ENCODE data around the gene ADAM12. TPM values are rescaled to one million over a fixed set of nuclear protein-coding genes. Genes with fewer than 3 reads are reported as not detected.

ADAM12 gene
- total RNA-seq, 1 experiment from 2014 or later: 16.8 TPM

DNA sequence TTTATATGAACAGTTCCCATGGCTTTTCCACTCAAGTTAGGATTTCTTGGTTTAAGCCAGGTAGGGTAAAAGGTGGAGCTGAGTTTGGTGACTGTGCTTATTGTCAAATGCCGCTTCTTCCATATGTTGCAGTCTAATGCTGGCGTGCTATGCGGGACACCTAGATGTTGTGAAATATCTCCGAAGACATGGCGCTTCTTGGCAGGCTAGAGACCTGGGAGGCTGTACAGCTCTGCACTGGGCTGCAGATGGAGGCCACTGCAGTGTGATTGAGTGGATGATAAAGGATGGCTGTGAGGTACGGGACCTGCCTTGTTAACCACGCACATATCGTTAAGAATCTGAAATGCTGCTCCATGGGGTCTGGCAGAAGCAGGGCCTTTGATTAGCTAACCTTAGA lies 383.5 kb downstream of the ADAM12 start:
- no peaks in the 10 kb centered on the region for H3F3A ChIP-seq (ENCODE audit: insufficient read depth, low read depth)
- H3K79me2 ChIP-seq (ENCODE audit: low read depth): no peaks in the 10 kb centered on the region
- H3K27ac ChIP-seq: no peak overlapping the region
- H4K20me1 ChIP-seq (ENCODE audit: insufficient read depth): no peaks in the 10 kb centered on the region
- no peak overlapping the region for H3K4me3 ChIP-seq
- no peaks in the 10 kb centered on the region for H3K4me1 ChIP-seq (replicated peaks; ENCODE audit: insufficient read depth)
- no peak overlapping the region for H2AFZ ChIP-seq
- CTCF ChIA-PET: no interaction called here
- no peak overlapping the region for H3K4me2 ChIP-seq
- H3K9me2 ChIP-seq (ENCODE audit: insufficient read depth): no peaks in the 10 kb centered on the region
- TF ChIP-seq, protein P1, sequence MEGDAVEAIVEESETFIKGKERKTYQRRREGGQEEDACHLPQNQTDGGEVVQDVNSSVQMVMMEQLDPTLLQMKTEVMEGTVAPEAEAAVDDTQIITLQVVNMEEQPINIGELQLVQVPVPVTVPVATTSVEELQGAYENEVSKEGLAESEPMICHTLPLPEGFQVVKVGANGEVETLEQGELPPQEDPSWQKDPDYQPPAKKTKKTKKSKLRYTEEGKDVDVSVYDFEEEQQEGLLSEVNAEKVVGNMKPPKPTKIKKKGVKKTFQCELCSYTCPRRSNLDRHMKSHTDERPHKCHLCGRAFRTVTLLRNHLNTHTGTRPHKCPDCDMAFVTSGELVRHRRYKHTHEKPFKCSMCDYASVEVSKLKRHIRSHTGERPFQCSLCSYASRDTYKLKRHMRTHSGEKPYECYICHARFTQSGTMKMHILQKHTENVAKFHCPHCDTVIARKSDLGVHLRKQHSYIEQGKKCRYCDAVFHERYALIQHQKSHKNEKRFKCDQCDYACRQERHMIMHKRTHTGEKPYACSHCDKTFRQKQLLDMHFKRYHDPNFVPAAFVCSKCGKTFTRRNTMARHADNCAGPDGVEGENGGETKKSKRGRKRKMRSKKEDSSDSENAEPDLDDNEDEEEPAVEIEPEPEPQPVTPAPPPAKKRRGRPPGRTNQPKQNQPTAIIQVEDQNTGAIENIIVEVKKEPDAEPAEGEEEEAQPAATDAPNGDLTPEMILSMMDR (conservative IDR thresholded peaks at IDR 0.05): no peak
- no peak for TF ChIP-seq EZH2 (IDR thresholded peaks at IDR 0.05; ENCODE audit: low read depth)
- POLR2A ChIA-PET (ENCODE audit: unreplicated experiment): no interaction called here
- H3K9me3 ChIP-seq (ENCODE audit: insufficient read depth, low read depth): no peaks in the 10 kb centered on the region
- H3K36me3 ChIP-seq (ENCODE audit: low read depth): no peaks in the 10 kb centered on the region
- DNase-seq: no peak
- BruUV-seq (replicated peaks): no TSS peak
- H3K27me3 ChIP-seq (ENCODE audit: insufficient read depth, low read depth): no peaks in the 10 kb centered on the region
- intact Hi-C loops (cut with micrococcal nuclease; ENCODE audit: unreplicated experiment): no loop called here

DNA sequence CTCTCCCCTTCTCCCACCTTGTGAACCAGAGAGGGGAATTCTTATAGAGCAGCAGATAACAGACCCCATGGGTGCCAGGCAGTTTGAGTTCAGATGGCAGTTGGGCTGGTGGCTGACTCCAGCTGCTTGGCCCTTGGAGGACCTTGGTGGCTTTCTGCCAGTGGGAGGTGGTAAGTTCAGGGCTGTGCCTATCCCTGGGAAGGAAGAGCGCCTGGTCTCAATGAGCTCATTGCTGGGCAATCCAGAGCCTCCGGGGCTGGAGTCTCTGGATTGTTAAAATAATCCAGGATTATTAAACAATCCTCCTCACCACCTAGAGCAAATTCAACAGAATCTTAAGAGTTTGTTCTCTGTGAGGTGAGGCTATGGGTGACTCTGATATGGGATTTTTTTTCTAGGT lies 386.7 kb downstream of the ADAM12 start:
- ChIA-PET POLR2A (ENCODE audit: unreplicated experiment) (no interaction called here), CTCF (no interaction called here)
- BruUV-seq (replicated peaks): no TSS peak
- H3K9me2 ChIP-seq (ENCODE audit: insufficient read depth): no peaks in the 10 kb centered on the region
- no peaks in the 10 kb centered on the region for H3F3A ChIP-seq (ENCODE audit: insufficient read depth, low read depth)
- no peak overlapping the region for H2AFZ ChIP-seq
- H3K9me3 ChIP-seq (ENCODE audit: insufficient read depth, low read depth): no peaks in the 10 kb centered on the region
- no peaks in the 10 kb centered on the region for H3K79me2 ChIP-seq (ENCODE audit: low read depth)
- no peak overlapping the region for H3K4me2 ChIP-seq
- DNase-seq: no peak
- TF ChIP-seq EZH2 (IDR thresholded peaks at IDR 0.05; ENCODE audit: low read depth): no peak
- TF ChIP-seq, protein P1 (conservative IDR thresholded peaks at IDR 0.05): no peak
- H3K27ac ChIP-seq: no peak overlapping the region
- no peaks in the 10 kb centered on the region for H3K4me1 ChIP-seq (replicated peaks; ENCODE audit: insufficient read depth)
- no peaks in the 10 kb centered on the region for H3K36me3 ChIP-seq (ENCODE audit: low read depth)
- no peaks in the 10 kb centered on the region for H4K20me1 ChIP-seq (ENCODE audit: insufficient read depth)
- H3K27me3 ChIP-seq (ENCODE audit: insufficient read depth, low read depth): no peaks in the 10 kb centered on the region
- H3K4me3 ChIP-seq: no peak overlapping the region
- intact Hi-C loops (cut with micrococcal nuclease; ENCODE audit: unreplicated experiment): no loop called here

DNA sequence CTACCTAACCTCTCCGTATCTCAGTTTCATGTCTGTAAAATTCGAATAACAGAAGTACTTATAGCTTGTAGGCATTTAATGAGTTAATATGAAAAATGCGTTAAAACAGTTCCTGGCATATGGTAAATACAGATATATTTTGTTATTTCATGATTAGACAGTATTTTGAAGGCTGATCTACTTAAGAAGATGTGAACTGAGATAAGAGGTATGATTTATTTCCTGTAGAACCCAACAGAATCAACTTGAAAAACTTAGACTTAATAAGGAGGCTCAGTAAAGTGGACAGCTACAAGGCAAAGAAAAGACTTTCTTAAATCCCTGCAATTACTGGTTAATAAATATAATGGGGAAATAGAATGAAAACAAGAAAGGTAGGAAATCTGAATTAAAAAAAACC lies 388.6 kb downstream of the ADAM12 start:
- intact Hi-C loops (cut with micrococcal nuclease; ENCODE audit: unreplicated experiment): no loop called here
- no peaks in the 10 kb centered on the region for H3K9me3 ChIP-seq (ENCODE audit: insufficient read depth, low read depth)
- no peaks in the 10 kb centered on the region for H3K9me2 ChIP-seq (ENCODE audit: insufficient read depth)
- no TSS peak for BruUV-seq (replicated peaks)
- no peak overlapping the region for H2AFZ ChIP-seq
- TF ChIP-seq, protein P1 (conservative IDR thresholded peaks at IDR 0.05): no peak
- TF ChIP-seq EZH2 (IDR thresholded peaks at IDR 0.05; ENCODE audit: low read depth): no peak
- H3K4me1 ChIP-seq (replicated peaks; ENCODE audit: insufficient read depth): no peaks in the 10 kb centered on the region
- no peaks in the 10 kb centered on the region for H3K36me3 ChIP-seq (ENCODE audit: low read depth)
- POLR2A ChIA-PET (ENCODE audit: unreplicated experiment): no interaction called here
- CTCF ChIA-PET: no interaction called here
- DNase-seq: no peak
- no peak overlapping the region for H3K27ac ChIP-seq
- no peaks in the 10 kb centered on the region for H3F3A ChIP-seq (ENCODE audit: insufficient read depth, low read depth)
- H3K4me3 ChIP-seq: no peak overlapping the region
- no peaks in the 10 kb centered on the region for H4K20me1 ChIP-seq (ENCODE audit: insufficient read depth)
- no peaks in the 10 kb centered on the region for H3K79me2 ChIP-seq (ENCODE audit: low read depth)
- H3K4me2 ChIP-seq: no peak overlapping the region
- H3K27me3 ChIP-seq (ENCODE audit: insufficient read depth, low read depth): no peaks in the 10 kb centered on the region
